Inferior parietal cortex (tissue), 1 donor: Measurements from ENCODE around the gene FOXO1.
A peak's percentile ranks its signal among the peaks of the same experiment; 100 is the strongest.
"Not testable (repeated sequence)": the region's sequence is repeated elsewhere in the genome, so short reads cannot be mapped to it uniquely, and the experiment has no call there.

ENCODE experiments used
- DNase-seq: peaks from one replicate; pipeline ENCODE4 v3.0.0-alpha.2; 2016; ENCODE audit errors: extremely low spot score

Gene FOXO1

GRCh38 chr13:40666045-40666932 lies at the start of gene FOXO1:
Gene FOXO1, minus strand, starts transcription at chr13:40666641. Its CDS starts 429 bp downstream, at chr13:40666212.
- peak; percentile 60 for DNase-seq

- not testable (repeated sequence) for DNase-seq
These were observed 48.0 kb upstream of the FOXO1 start for GRCh38 chr13:40714433-40714832.

DNA sequence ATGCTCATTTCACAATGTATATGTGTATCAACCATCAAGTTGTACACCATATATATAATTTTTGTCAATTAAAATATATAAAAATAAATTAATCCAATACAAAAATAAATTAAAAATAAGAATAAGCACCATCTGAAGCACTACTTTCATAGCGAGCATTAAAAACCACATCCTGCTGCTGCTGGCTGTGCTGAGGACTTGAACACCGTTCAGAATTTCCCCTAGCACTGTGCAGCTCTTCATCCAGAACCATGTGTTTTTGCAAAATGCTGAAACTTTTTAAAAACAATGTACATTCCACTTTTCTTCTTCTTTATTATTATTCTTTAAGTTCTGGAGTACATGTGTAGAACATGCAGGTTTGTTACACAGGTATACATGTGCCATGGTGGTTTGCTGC lies 40.0 kb upstream of the FOXO1 start:
- no peak for DNase-seq

DNA sequence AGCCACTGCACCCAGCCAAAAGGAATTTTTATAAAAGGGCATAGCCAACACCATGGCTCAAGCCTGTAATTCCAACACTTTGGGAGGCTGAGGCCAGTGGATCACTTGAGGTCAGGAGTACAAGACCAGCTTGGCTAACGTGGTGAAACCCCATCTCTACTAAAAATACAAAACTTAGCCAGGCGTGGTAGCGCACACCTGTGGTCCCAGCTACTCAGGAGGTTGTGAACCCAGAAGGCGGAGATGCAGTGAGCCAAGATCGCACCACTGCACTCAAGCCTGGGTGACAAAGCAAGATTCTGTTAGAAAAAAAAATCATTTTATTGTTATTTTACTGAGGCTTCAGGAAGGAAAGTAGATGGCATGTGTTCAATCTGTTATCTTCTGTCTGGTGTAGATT lies 31.3 kb upstream of the FOXO1 start:
- no peak for DNase-seq

- DNase-seq = no peak
These were observed 28.0 kb upstream of the FOXO1 start for GRCh38 chr13:40694426-40694825.

- DNase-seq = no peak
These were observed 26.5 kb upstream of the FOXO1 start for GRCh38 chr13:40692946-40693345.

DNA sequence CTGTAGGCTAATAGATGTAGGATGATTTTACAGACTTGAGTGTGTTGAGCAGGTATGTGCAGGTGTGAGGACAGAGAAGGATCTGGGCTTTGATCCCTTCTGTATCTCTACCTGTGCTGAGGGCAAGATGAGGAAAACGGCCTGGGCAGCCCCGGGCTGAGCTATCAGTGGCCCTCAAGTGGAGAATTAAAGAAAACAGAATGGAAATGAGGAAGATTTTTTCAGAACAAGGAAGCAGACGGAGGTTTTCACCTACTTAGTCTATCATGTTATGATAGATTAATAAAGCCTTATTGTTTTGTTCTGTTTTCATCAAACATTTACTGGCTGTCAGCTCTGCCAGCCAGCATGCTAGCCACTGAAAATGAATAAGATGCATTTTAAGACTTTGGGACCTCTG lies 22.3 kb upstream of the FOXO1 start:
- no peak for DNase-seq

GRCh38 chr13:40682449-40683240 lies 16.2 kb upstream of the FOXO1 start:
- peak; percentile 79 for DNase-seq

DNA sequence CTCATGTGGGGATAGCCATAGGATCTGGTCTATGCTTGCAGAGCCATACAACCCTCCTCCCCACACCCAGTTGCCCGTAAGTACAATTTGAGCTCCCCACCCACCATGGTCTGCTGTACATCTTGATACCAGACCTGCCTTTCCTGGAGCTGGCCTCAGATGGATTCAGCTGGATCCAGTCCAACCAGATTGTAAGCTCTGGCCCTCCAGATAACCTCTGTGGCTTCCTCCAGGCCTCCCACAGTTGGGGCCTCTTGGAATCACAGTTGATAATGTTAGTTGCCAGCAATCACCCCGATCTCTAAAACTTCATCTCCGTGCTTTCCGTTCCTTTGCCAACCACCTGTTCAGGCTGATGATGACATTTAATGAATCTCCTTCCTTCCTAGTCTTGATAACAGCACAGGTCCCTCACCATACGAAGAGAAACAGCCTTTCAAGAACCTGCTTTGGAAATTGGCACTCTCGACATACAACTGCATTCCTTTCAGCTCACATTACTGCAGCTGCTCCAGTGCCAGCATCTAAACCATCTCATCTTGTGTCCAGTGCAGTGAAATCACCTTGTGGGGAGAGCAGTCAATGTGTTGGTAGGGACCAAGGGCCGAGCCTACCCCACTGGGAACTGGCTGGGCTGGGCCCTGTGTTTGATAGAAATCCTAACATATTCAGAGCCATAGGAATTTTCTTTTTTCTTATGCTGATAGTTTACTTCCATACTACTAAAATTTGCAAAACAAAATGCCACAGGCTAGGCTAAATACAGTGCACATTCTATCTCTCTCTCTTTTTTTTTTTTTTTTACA lies 15.1 kb upstream of the FOXO1 start:
- no peak for DNase-seq

DNA sequence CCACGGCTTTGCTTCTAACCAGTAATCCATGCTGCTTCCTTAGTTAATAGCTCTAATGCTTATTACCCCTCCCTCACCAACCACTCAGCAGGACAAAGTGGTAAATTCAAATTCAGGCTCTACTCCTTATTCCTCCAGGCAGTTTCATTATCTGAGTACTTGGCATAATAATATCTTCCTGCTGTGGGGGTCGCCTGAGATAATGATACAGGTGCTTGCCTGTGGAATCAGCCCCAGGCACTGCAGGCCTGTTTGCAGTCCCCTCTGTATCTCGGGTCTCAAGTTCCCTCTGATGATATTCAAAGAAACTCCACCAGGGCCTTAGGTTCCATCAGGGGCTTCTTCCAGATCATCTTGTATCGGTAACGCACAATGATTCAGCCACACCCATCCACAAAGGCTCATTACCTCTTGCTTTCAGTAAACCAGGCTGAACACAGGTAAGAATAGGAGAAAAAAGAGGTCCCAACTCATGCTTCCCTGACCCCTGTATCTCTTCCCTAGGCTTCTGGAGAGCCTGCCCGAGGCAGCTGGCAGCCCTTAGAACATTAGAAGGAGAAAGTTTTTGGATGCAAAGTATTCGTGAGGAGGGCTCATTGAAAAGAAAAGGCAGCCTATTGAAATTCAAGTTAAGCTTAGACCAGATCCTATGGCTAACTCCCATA lies 14.3 kb upstream of the FOXO1 start:
- no peak for DNase-seq

GRCh38 chr13:40679480-40679985 lies 13.1 kb upstream of the FOXO1 start:
- no peak for DNase-seq

DNA sequence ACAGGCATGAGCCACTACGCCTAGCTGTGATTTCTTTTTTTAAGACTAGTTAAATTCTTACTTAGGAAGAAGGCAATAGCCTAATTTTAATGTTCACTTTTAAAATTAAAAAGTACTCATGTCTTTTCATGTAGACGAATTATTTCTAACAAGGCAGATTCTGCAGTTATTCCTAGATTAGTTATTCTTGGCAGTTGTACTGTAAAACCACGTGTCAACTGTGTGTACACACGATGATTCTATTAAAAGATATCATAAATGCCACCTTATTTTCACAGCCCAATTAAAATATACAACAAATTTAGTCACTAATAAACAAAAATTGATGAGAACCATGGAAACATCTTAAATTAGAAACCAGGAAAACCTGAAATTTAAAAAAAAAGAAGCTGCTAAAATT lies 10.6 kb upstream of the FOXO1 start:
- DNase-seq = no peak

GRCh38 chr13:40676007-40676406 lies 9.6 kb upstream of the FOXO1 start:
- no peak for DNase-seq

DNA sequence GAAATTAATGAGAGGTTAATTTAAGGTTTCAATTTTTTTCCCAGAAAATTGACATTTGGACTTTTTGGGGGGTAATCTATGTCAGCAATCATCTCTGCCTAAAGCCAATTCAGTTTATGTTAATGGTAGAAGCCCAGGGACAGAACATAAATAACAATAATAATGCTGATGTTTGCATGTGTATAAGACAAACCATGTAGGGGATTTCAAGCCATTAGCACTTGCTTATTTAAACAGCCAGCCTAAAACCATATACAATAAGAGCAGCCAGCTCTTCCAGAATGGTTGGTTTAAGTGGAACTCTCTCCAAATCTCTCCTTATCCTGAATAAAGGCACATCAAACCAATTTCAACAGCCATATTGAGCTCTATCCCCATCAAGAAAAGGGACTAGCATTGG lies 7.0 kb upstream of the FOXO1 start:
- DNase-seq = no peak

GRCh38 chr13:40672765-40673397 lies 6.4 kb upstream of the FOXO1 start:
- no peak for DNase-seq

GRCh38 chr13:40671956-40672764 lies 5.7 kb upstream of the FOXO1 start:
- no peak for DNase-seq

DNA sequence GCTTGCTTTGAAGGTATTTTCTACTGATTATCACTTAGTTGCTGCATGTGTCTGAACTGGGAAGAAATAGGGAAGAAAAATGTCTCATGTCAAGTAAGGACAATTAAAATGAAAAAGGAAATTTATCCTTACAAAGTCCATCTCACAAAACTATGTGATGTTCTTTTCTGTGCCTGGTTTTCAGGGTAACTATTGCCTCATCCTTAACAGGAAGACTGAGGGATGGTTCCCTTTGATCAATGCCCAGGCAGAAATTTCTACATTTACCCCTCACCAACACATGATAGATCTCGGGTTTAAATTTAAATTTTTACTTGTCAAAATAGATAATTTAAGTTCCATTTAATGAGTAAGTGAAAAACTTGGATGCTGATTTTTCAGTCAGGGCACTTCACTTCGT lies 3.9 kb upstream of the FOXO1 start:
- DNase-seq = no peak

GRCh38 chr13:40668335-40668734 lies 1.9 kb upstream of the FOXO1 start:
- DNase-seq = no peak

DNA sequence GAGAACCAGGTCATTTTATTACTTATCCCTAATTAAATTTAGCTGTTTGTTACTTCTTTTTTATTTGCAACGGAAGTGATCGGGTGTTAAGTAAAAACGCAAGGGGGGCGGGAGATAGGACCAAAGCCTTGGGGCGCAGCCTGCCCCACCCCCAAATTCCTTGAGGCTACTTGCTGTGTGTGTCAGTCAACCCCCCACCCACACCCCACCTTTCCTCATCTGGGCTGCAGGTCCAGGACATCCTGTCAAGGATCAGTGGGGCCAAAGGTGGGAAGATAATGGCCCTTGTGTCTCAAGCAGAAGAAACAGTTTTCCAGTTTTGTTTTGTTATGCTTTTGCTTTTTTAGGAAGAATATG lies 1.2 kb upstream of the FOXO1 start:
- no peak for DNase-seq
